ENCODE measurements around the gene IQCK. TPM values are rescaled to one million over a fixed set of nuclear protein-coding genes. Genes with fewer than 3 reads are reported as not detected.
"Not testable (repeated sequence)": the region's sequence is repeated elsewhere in the genome, so short reads cannot be mapped to it uniquely, and the experiment has no call there.

Gene IQCK
- total RNA-seq, 3 donors from 2014 or later: 25.9 to 63.8 (median 34.7) TPM

DNA sequence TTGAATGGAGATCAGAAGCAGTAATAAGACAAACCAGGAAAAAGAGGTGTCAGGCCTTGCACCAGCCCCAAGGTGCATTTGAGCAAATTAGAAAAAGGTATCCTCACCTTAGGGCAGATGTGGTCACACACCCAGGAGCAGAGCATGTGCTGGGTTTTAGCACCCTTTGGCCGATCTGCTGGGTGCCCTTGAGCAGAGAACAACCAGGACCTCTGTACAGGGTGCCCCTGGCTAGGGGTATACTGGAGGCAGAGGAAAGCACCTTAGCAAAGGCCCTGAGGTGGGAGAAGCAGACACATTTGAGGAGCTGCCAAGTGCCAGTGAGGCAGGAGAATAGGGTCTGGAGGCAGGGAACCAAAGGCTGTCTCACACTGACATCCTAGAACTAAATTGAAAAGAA is 67.0 kb downstream of the IQCK start:
- no peaks in the 10 kb centered on the region for H3K4me1 ChIP-seq
- H3K4me3 ChIP-seq: peak overlapping the region in 2 of 3 donors; percentile 35 to 46
- H3K27me3 ChIP-seq: no peaks in the 10 kb centered on the region
- intact Hi-C loops (cut with DNase I; ENCODE audit: low total_unique reads): no loop called here
- DNase-seq (ENCODE audit: low spot score in 2 of 2): no peak
- peak overlapping the region; percentile 54 to 80 for H3K27ac ChIP-seq
- no peaks in the 10 kb centered on the region for H3K36me3 ChIP-seq
- H3K9me3 ChIP-seq: no peaks in the 10 kb centered on the region
- TF ChIP-seq POLR2AphosphoS5 (IDR thresholded peaks at IDR 0.05): no peak
- no peak for TF ChIP-seq POLR2A (IDR thresholded peaks at IDR 0.05)
- TF ChIP-seq CTCF (IDR thresholded peaks at IDR 0.05): no peak

- H3K4me3 ChIP-seq: peak overlapping the region in 2 of 3 donors; percentile 35 to 46
- DNase-seq (ENCODE audit: low spot score in 2 of 2): peak in 1 of 2 donors; percentile 14
- TF ChIP-seq POLR2A (IDR thresholded peaks at IDR 0.05) (no peak), CTCF (IDR thresholded peaks at IDR 0.05) (no peak), POLR2AphosphoS5 (IDR thresholded peaks at IDR 0.05) (no peak)
- peak overlapping the region; percentile 54 to 80 for H3K27ac ChIP-seq
- intact Hi-C loops (cut with DNase I; ENCODE audit: low total_unique reads): no loop called here
- H3K9me3 ChIP-seq: no peaks in the 10 kb centered on the region
- H3K27me3 ChIP-seq: no peaks in the 10 kb centered on the region
- no peaks in the 10 kb centered on the region for H3K36me3 ChIP-seq
- H3K4me1 ChIP-seq: no peaks in the 10 kb centered on the region
Measured at GRCh38 chr16:19785512-19786130, 67.5 kb downstream of the IQCK start.

- H3K36me3 ChIP-seq; H3K9me3 ChIP-seq; H3K4me3 ChIP-seq; H3K27me3 ChIP-seq; intact Hi-C loops (cut with DNase I; ENCODE audit: low total_unique reads); H3K4me1 ChIP-seq; H3K27ac ChIP-seq; DNase-seq (ENCODE audit: low spot score in 2 of 2): not testable (repeated sequence)
Measured at GRCh38 chr16:19801369-19801768, 83.3 kb downstream of the IQCK start.

DNA sequence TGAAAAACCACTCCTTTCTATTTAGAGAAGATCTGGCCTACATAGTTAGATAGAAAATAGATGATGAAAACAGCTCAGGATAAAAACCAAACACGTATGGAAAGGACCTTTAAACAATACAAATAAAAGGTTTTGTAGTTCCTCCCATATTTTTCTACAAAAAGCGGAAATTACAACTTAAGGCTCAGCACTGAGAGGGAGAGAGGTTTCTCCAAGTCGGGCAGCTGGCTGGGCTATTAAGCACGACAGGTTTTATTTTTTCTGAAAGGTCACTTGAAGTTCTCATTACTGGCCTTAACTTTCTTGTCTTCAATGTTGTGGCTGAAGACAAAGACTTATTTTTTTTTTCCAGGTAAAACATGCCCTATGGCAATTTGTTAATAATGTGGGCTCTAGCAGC is 83.8 kb downstream of the IQCK start:
- DNase-seq (ENCODE audit: low spot score in 2 of 2); H3K27ac ChIP-seq; H3K27me3 ChIP-seq; H3K9me3 ChIP-seq; H3K36me3 ChIP-seq; H3K4me1 ChIP-seq; H3K4me3 ChIP-seq; intact Hi-C loops (cut with DNase I; ENCODE audit: low total_unique reads): not testable (repeated sequence)

- no peak for DNase-seq (ENCODE audit: low spot score in 2 of 2)
- H3K27ac ChIP-seq: peak overlapping the region in 1 of 2 donors; percentile 40
- no peak for TF ChIP-seq CTCF (IDR thresholded peaks at IDR 0.05)
- TF ChIP-seq POLR2A (IDR thresholded peaks at IDR 0.05): no peak
- TF ChIP-seq POLR2AphosphoS5 (IDR thresholded peaks at IDR 0.05): no peak
Measured at GRCh38 chr16:19802612-19803011, 84.5 kb downstream of the IQCK start.

GRCh38 chr16:19804538-19805323 is 86.7 kb downstream of the IQCK start:
- TF ChIP-seq POLR2AphosphoS5 (IDR thresholded peaks at IDR 0.05): peak; percentile 30 to 41 (median 31)
- no peak for TF ChIP-seq CTCF (IDR thresholded peaks at IDR 0.05)
- intact Hi-C loops (cut with DNase I; ENCODE audit: low total_unique reads): no loop called here
- peak overlapping the region in 1 of 3 donors; percentile 30 for H3K4me3 ChIP-seq
- H3K9me3 ChIP-seq: no peaks in the 10 kb centered on the region
- peak overlapping the region; percentile 46 to 74 for H3K27ac ChIP-seq
- peak; percentile 58 to 68 for DNase-seq (ENCODE audit: low spot score in 2 of 2)
- H3K4me1 ChIP-seq: no peaks in the 10 kb centered on the region
- H3K36me3 ChIP-seq: no peaks in the 10 kb centered on the region
- H3K27me3 ChIP-seq: no peaks in the 10 kb centered on the region

More at GRCh38 chr16:19802612-19803011, 84.5 kb downstream of the IQCK start:
- H3K36me3 ChIP-seq: no peaks in the 10 kb centered on the region
- no peaks in the 10 kb centered on the region for H3K27me3 ChIP-seq
- H3K4me3 ChIP-seq: no peak overlapping the region
- no peaks in the 10 kb centered on the region for H3K9me3 ChIP-seq
- no peaks in the 10 kb centered on the region for H3K4me1 ChIP-seq
- intact Hi-C loops (cut with DNase I; ENCODE audit: low total_unique reads): no loop called here

All from breast epithelium (tissue), 4 donors.